IMR-90 (cell line): ENCODE data around the gene SLC9A3.

Experiments
- CTCF ChIP-seq: conservative IDR thresholded peaks from 2 replicates; pipeline ENCODE4 v1.5.1; 2012; ENCODE audit warnings: mild to moderate bottlenecking, low read depth, low read length, improper control_type of control experiment
- RAD21 ChIP-seq: IDR thresholded peaks from 2 replicates; pipeline ENCODE4 v1.6.1; 2012; ENCODE audit warnings: low read length, improper control_type of control experiment

- TF ChIP-seq CTCF (no peak), RAD21 (no peak)
These were observed 5.5 kb downstream of the SLC9A3 start for GRCh38 chr5:518721-519120.
